DOHH2 (cell line): Measurements from ENCODE around the gene C12orf54.

Experiments used
- H3F3A ChIP-seq: fragments of 200-600 bp; sonication (generic), shearing (Covaris generic); 2 replicates; pipeline ENCODE4 v1.6.0; 2016; ENCODE audit warnings: antibody characterized with exemption, mild to moderate bottlenecking; ENCODE audit not compliant: control insufficient read depth, insufficient read depth
- H3K27ac ChIP-seq: fragments of 200-600 bp; sonication (generic); 2 replicates; pipeline ENCODE4 v1.5.1; 2014; ENCODE audit warnings: low read depth, mild to moderate bottlenecking, low read length, moderate library complexity
- H3K27me3 ChIP-seq: fragments of 200-600 bp; sonication (generic); 2 replicates; pipeline ENCODE4 v1.6.1; 2014; ENCODE audit warnings: mild to moderate bottlenecking, low read length, mixed read lengths; ENCODE audit not compliant: control insufficient read depth
- H3K36me3 ChIP-seq: fragments of 200-600 bp; sonication (generic); 2 replicates; pipeline ENCODE4 v1.6.1; 2014; ENCODE audit warnings: mild to moderate bottlenecking, low read length, moderate library complexity, mixed read lengths; ENCODE audit not compliant: control insufficient read depth
- H3K4me1 ChIP-seq: fragments of 200-600 bp; sonication (generic); 2 replicates; pipeline ENCODE4 v1.6.1; 2014; ENCODE audit warnings: mild to moderate bottlenecking, low read length, mixed read lengths; ENCODE audit not compliant: control insufficient read depth
- H3K4me2 ChIP-seq: fragments of 200-600 bp; sonication (generic); 2 replicates; pipeline ENCODE4 v1.6.0; 2014; ENCODE audit warnings: mild to moderate bottlenecking, low read length, moderate library complexity
- H3K4me3 ChIP-seq: fragments of 200-600 bp; sonication (generic); 2 replicates; pipeline ENCODE4 v1.5.1; 2014; ENCODE audit warnings: mild to moderate bottlenecking, low read length, mixed read lengths
- H3K79me2 ChIP-seq: fragments of 200-600 bp; sonication (generic); 2 replicates; pipeline ENCODE4 v1.6.1; 2014; ENCODE audit warnings: mild to moderate bottlenecking, low read length, mixed read lengths; ENCODE audit not compliant: control insufficient read depth
- H3K9me2 ChIP-seq: fragments of 200-600 bp; sonication (generic); replicated peaks from 2 replicates; pipeline ENCODE4 v1.6.1; 2014; ENCODE audit warnings: mild to moderate bottlenecking, low read length, mixed read lengths; ENCODE audit not compliant: control insufficient read depth
- H3K9me3 ChIP-seq: fragments of 200-600 bp; sonication (generic); 2 replicates; pipeline ENCODE4 v1.6.1; 2014; ENCODE audit warnings: antibody characterized with exemption, low read length, mixed read lengths; ENCODE audit not compliant: control insufficient read depth, insufficient read depth
- H4K20me1 ChIP-seq: fragments of 200-600 bp; sonication (generic); 2 replicates; pipeline ENCODE4 v1.6.0; 2014; ENCODE audit warnings: low read depth, mild to moderate bottlenecking, antibody characterized with exemption, low read length, moderate library complexity; ENCODE audit not compliant: control insufficient read depth, insufficient read depth
- EZH2phosphoT487 ChIP-seq: fragments of 200-600 bp; sonication (generic); IDR thresholded peaks from 2 replicates; pipeline ENCODE4 v1.6.1; 2017; ENCODE audit warnings: borderline replicate concordance, mild to moderate bottlenecking, antibody characterized with exemption, low read length, moderate library complexity, mixed read lengths
- TF ChIP-seq, protein P1 (sequence below): fragments of 200-600 bp; sonication (generic); IDR thresholded peaks from one replicate; pipeline ENCODE4 v1.5.1; 2014; ENCODE audit warnings: antibody characterized with exemption, mild to moderate bottlenecking, low read depth, low read length; ENCODE audit not compliant: poor library complexity, severe bottlenecking

Gene C12orf54

DNA sequence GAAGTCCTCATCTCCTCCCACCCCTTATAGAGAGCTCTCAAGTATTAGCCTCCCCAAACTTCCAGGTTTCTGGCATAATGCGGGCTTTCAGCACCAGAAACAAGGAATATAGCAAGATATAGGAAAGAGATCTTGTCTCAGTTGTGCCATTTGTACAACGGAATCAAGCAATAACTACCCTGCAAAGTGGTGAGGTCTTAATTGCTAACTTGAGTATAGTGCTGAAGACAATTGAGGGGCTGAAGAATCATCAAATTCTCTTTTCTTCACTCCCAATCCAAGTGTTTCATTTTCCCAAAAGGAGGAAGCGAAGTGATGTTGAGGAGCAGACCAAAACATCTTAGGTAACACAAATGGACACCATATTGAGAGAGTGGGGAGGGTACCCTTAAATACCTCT, 36.8 kb upstream of the C12orf54 start:
- no peak overlapping the region for H3K27ac ChIP-seq
- TF ChIP-seq, protein P1, sequence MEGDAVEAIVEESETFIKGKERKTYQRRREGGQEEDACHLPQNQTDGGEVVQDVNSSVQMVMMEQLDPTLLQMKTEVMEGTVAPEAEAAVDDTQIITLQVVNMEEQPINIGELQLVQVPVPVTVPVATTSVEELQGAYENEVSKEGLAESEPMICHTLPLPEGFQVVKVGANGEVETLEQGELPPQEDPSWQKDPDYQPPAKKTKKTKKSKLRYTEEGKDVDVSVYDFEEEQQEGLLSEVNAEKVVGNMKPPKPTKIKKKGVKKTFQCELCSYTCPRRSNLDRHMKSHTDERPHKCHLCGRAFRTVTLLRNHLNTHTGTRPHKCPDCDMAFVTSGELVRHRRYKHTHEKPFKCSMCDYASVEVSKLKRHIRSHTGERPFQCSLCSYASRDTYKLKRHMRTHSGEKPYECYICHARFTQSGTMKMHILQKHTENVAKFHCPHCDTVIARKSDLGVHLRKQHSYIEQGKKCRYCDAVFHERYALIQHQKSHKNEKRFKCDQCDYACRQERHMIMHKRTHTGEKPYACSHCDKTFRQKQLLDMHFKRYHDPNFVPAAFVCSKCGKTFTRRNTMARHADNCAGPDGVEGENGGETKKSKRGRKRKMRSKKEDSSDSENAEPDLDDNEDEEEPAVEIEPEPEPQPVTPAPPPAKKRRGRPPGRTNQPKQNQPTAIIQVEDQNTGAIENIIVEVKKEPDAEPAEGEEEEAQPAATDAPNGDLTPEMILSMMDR: no peak
- TF ChIP-seq EZH2phosphoT487: no peak

DNA sequence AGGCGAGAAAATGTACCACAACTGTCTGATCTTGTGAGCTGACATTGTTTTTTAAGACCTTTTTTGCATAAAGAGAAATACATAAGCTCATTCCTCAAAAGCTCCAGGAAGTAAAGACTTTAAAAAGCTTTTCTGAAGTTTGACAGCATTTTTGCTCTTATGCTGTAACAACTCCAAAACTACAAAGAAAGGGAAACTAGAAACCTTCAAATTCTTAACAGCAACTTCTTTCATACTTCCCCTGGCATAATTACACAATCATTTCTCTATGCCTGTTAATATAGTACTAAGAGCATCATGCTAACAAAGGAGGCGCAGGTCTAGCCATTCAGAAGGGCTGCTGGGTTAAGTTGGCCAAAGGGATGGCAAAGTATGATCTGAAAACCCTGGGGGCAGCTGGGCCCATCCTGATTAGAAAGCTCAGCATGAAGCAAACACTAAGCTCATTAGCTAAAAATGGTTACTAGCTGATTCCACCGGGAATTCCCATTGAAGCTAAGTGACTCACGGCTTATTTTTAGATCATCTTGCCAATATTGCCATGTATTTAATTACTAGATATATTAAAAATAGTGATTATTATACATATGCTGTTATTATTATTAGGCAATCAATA, 36.0 kb upstream of the C12orf54 start:
- Histone ChIP-seq H3K9me3 (no peaks in the 10 kb centered on the region), H3K27me3 (peaks cover 12% of the 10 kb centered on the region; the same call in 1 of the 2 replicates), H3K27ac (no peak overlapping the region), H3K4me1 (no peaks in the 10 kb centered on the region), H4K20me1 (no peaks in the 10 kb centered on the region), H3K4me2 (no peak overlapping the region), H3K4me3 (no peak overlapping the region), H3K79me2 (no peaks in the 10 kb centered on the region), H3K36me3 (no peaks in the 10 kb centered on the region), H3K9me2 (no peaks in the 10 kb centered on the region), H3F3A (no peaks in the 10 kb centered on the region)
- TF ChIP-seq, protein P1: no peak
- no peak for TF ChIP-seq EZH2phosphoT487

More for the DNA sequence above, 36.8 kb upstream of the C12orf54 start:
- H3K27me3 ChIP-seq: peaks cover 12% of the 10 kb centered on the region; the same call in 1 of the 2 replicates
- no peaks in the 10 kb centered on the region for H3K36me3 ChIP-seq
- H3K9me2 ChIP-seq: no peaks in the 10 kb centered on the region
- H3K9me3 ChIP-seq: no peaks in the 10 kb centered on the region
- H3K79me2 ChIP-seq: no peaks in the 10 kb centered on the region
- H4K20me1 ChIP-seq: no peaks in the 10 kb centered on the region
- H3K4me2 ChIP-seq: no peak overlapping the region
- H3K4me1 ChIP-seq: no peaks in the 10 kb centered on the region
- no peak overlapping the region for H3K4me3 ChIP-seq
- H3F3A ChIP-seq: no peaks in the 10 kb centered on the region

DNA sequence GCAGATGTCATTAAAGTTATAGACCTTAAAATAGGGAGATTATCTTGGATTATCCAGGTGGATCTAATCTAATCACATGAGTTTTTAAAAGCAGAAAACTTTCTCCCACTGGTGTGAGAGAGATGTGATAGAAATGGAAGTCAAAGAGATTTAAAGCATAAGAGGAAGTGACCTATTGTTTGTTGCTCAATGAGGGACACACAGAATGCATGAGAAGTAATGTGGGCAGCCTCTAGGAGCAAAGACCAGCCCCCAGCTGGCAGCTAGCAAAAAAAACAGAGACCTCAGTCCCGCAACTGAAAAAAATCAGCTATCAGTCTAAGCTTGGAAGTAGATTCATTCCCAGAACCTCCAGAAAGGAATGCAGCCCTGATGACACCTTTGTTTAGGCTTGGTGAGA, 34.5 kb upstream of the C12orf54 start:
- Histone ChIP-seq H3K9me3 (no peaks in the 10 kb centered on the region), H3K27ac (no peak overlapping the region), H3K79me2 (no peaks in the 10 kb centered on the region), H3K4me1 (no peaks in the 10 kb centered on the region), H3F3A (no peaks in the 10 kb centered on the region), H3K27me3 (peaks cover 10% of the 10 kb centered on the region; the same call in 1 of the 2 replicates), H4K20me1 (no peaks in the 10 kb centered on the region), H3K36me3 (no peaks in the 10 kb centered on the region), H3K9me2 (no peaks in the 10 kb centered on the region), H3K4me3 (no peak overlapping the region), H3K4me2 (no peak overlapping the region)
- TF ChIP-seq, protein P1: no peak
- no peak for TF ChIP-seq EZH2phosphoT487
